ENCODE measurements around the gene PLXNA4. TPM values are rescaled to one million over a fixed set of nuclear protein-coding genes. Genes with fewer than 3 reads are reported as not detected.

The PLXNA4 gene
- total RNA-seq, 2 experiments from 2014 or later: 0.12 to 0.29 TPM

DNA sequence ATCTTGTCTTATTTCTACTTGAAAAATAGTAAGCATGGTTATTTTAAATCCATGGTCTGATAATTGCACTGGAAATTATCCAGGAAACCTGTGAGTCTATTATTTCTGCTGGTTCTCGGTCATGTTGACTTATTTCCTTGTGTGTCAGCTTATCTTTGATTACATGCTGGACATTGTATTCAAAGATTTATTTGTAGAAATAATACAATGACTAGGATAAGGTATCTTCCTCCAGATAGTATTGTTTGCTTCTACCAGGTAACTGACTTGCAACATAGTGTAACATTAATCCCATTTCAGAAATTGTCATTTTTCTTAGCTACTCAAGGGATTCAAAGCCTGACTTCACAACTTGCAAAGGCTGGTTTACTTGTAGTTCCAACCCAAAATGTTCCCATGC, 33.4 kb downstream of the PLXNA4 start:
- DNase-seq: no peak
- Mint-ChIP-seq H3K36me3 (no peaks in the 10 kb centered on the region), H3K9me3 (peaks cover 5% of the 10 kb centered on the region), H3K4me3 (no peak overlapping the region), H3K27me3 (no peaks in the 10 kb centered on the region), H3K4me1 (peaks cover 3% of the 10 kb centered on the region), H3K27ac (no peak overlapping the region)

- Mint-ChIP-seq H3K36me3 (no peaks in the 10 kb centered on the region), H3K4me3 (no peak overlapping the region), H3K27me3 (no peaks in the 10 kb centered on the region), H3K9me3 (peaks cover 5% of the 10 kb centered on the region), H3K27ac (no peak overlapping the region), H3K4me1 (peaks cover 4% of the 10 kb centered on the region)
- no peak for DNase-seq
Measured at GRCh38 chr7:132541656-132542055, 34.6 kb downstream of the PLXNA4 start.

DNA sequence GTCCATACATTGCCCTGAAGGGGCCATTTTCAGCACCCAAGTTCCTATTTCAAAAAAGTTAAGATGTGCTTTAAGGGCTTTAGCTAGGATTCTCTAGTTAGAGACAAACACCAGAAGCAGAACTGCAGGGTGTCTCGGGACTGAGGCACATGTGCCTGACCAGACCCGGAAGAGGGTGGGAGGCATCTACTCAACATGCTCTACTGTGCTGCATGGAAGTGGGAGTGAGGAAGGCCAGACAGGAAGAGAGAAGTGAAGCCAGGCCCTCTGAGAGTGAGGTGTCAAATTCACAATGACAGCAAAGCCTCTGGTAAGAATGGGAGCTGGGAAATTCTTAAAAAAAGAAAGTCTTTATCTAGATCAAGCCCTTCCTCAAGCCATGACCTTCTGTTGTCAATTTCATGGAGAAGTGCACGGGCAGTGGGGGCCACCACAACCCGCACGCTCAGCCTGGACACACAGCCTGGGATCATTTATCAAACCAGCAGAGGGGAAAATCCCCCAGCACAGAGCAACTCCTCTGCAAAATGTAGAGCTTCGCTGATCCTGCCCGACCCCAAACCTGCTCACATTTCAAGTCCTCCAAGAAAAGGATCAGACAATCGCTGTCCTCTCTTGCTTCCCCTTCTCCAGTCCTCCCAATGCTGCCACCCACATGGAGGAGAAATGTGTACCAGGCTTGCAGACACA, 38.7 kb downstream of the PLXNA4 start:
- Mint-ChIP-seq H3K4me3 (no peak overlapping the region), H3K9me3 (peaks cover under 1% of the 10 kb centered on the region), H3K27ac (no peak overlapping the region), H3K36me3 (no peaks in the 10 kb centered on the region), H3K4me1 (peaks cover 2% of the 10 kb centered on the region), H3K27me3 (no peaks in the 10 kb centered on the region)
- no peak for DNase-seq

DNA sequence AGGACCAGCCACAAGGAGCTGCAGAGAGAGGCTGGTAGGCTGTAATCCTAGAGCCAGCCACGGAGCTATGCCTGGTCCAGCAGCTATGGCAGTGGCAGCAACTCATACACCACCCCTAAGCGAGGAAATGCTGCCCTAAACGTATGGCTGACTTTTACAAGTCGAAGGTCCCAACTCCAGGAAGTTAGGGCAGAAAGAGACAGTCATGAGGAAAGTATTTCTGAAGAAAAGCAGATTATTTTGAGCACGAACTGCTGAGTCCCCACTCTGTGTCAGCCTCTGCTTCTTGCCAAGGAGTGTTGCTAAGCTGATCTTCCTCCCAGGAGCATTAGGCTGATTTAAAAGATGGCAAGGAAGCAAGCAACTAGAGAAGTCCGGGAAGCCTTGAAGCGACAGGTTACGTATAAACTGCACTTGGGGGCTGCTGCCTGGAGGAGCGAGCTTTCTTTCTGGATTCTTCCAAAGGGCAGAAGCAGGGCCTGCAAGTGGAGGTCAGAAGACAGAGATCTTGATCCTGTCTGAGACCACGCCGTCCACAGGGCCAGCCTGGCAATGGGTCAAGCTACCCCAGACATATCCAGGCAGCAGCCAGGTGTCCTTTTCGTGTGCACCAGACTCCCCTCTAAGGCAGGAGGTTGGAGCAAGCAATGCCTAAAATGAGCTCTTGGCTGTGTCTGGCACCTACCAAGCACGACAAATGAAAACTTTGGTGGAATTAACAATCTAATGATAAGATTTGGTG, 39.4 kb downstream of the PLXNA4 start:
- H3K27ac Mint-ChIP-seq: no peak overlapping the region
- DNase-seq: no peak
- H3K27me3 Mint-ChIP-seq: no peaks in the 10 kb centered on the region
- H3K4me3 Mint-ChIP-seq: no peak overlapping the region
- H3K4me1 Mint-ChIP-seq: peaks cover 2% of the 10 kb centered on the region
- H3K9me3 Mint-ChIP-seq: no peaks in the 10 kb centered on the region
- H3K36me3 Mint-ChIP-seq: no peaks in the 10 kb centered on the region

GRCh38 chr7:132533916-132534315, 42.4 kb downstream of the PLXNA4 start:
- H3K9me3 Mint-ChIP-seq: no peaks in the 10 kb centered on the region
- DNase-seq: no peak
- no peaks in the 10 kb centered on the region for H3K27me3 Mint-ChIP-seq

GRCh38 chr7:132532281-132532680, 44.0 kb downstream of the PLXNA4 start:
- Mint-ChIP-seq H3K36me3 (no peaks in the 10 kb centered on the region), H3K9me3 (no peaks in the 10 kb centered on the region), H3K27me3 (no peaks in the 10 kb centered on the region), H3K27ac (no peak overlapping the region), H3K4me3 (no peak overlapping the region), H3K4me1 (no peaks in the 10 kb centered on the region)
- no peak for DNase-seq

More at GRCh38 chr7:132533916-132534315, 42.4 kb downstream of the PLXNA4 start:
- Mint-ChIP-seq H3K27ac (no peak overlapping the region), H3K4me3 (no peak overlapping the region), H3K4me1 (peaks cover 2% of the 10 kb centered on the region), H3K36me3 (no peaks in the 10 kb centered on the region)

DNA sequence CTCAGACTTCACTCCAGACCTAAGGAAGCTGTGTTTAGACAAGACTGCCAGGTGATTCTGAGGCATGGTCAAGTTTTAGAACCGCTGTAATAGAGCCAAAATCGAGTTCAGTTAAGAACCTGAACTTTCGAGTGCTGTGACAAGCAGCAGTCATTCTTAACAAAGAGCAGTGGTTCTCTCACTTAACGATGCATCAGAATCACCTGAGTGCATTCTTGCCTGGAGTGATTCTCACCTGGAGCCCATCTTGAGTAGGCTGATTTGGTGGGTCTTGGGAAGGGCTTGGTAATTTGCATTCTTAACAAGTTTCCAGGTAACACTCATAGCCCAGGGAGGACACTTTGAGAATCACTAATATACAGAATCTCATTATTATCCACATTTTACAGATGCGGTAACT, 44.7 kb downstream of the PLXNA4 start:
- no peaks in the 10 kb centered on the region for H3K9me3 Mint-ChIP-seq
- DNase-seq: no peak
- H3K4me1 Mint-ChIP-seq: peaks cover 2% of the 10 kb centered on the region
- H3K27ac Mint-ChIP-seq: no peak overlapping the region
- H3K4me3 Mint-ChIP-seq: no peak overlapping the region
- no peaks in the 10 kb centered on the region for H3K27me3 Mint-ChIP-seq
- H3K36me3 Mint-ChIP-seq: no peaks in the 10 kb centered on the region

GRCh38 chr7:132528695-132529094, 47.6 kb downstream of the PLXNA4 start:
- no peaks in the 10 kb centered on the region for H3K9me3 Mint-ChIP-seq
- no peak overlapping the region for H3K4me3 Mint-ChIP-seq
- H3K4me1 Mint-ChIP-seq: peaks cover 9% of the 10 kb centered on the region
- H3K27ac Mint-ChIP-seq: no peak overlapping the region
- H3K36me3 Mint-ChIP-seq: no peaks in the 10 kb centered on the region
- no peak for DNase-seq
- no peaks in the 10 kb centered on the region for H3K27me3 Mint-ChIP-seq

DNA sequence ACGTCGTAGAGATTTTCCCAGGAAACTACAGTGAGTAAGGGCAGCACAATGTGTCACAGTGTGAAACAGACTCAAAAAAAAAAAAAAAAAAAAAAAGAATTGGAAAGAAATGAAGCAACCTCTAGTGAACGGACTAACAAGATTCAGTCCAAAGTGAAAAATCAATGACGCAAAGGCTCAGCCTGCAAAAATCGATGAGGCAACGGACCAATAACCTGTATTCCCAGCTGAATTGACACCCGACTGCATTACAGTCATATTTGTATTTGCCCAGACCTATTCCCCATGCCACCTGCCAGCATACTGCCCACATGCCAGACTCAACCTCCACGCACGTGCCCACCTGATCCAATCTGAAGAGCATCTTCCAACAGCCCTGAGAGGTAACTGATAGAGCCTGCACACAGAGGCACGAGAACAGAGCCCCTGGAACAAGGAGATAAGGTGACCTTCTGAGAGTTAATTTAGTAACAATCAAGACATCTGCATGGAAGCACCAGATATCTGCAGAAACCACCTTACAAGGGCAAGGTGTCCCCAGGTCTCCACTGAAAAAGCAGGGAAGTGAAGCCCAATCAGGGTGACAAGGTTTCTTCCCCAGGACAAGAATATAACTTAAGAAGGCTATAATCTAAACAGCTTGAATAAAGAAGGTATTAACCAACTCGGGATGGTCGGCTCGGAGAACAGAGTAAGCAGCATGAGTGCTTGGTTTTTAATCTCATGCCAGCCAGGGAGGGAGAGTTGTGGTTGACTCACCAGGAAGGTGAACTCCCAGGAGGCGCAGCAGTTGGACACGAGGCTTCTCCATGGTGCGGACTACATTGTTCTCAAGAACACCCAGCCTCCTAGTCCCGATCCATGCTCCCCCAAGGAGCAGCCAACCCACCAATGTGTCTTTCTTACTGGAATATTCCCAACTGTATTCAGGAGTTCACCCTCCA, 48.5 kb downstream of the PLXNA4 start:
- Mint-ChIP-seq H3K9me3 (no peaks in the 10 kb centered on the region), H3K4me3 (no peak overlapping the region), H3K4me1 (peaks cover 9% of the 10 kb centered on the region), H3K27me3 (no peaks in the 10 kb centered on the region), H3K36me3 (no peaks in the 10 kb centered on the region), H3K27ac (no peak overlapping the region)
- no peak for DNase-seq

DNA sequence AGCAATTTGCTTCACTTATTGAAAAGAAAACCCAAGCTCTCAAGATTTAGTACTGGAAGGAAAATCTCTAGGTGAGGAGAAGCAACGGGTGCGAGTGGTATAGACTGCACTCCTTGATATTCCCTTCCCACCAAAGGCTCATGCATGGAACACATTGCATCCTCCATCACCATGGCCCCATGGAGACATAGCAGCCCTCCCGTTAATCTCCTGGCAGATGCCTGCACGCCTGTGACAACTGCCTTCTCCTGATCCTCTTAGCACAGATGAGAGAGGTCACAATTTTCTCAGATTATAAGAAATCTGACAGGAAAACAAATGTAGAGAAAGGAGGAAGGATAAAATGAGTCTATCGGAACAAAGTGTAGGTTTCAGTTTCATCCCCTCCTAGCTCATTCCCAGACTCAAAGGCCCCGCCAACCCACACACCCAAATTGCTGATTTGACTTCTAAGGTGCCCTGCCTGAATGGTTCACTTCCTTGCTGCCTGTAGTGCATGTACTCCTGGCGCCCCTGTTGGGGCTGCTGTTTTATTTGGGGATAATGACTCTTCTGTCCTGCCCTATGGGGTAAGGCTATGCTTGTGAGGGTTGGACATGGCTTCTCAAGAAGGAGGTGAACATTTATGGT, 50.0 kb downstream of the PLXNA4 start:
- peaks cover 9% of the 10 kb centered on the region for H3K4me1 Mint-ChIP-seq
- H3K9me3 Mint-ChIP-seq: no peaks in the 10 kb centered on the region
- DNase-seq: no peak
- H3K4me3 Mint-ChIP-seq: no peak overlapping the region
- H3K27ac Mint-ChIP-seq: no peak overlapping the region
- H3K36me3 Mint-ChIP-seq: no peaks in the 10 kb centered on the region
- H3K27me3 Mint-ChIP-seq: no peaks in the 10 kb centered on the region

DNA sequence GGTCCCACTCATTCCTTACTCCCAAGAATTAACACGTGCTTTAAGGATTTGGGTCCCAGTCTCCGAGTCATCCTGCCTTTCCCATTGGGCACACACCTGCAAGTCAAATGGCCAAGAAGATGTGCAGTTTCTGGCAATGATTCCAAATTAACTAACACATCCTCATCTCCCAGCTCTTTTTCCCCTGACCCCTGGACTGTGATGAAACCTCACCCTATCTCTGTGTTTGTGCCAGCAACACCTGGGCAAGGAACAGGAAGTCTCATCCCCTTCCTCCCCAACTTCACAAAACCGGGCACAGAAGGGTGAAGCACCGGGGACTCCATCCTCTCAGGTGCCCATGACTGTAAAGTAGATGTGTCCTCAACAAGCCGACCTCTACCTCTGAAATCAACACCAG, 54.8 kb downstream of the PLXNA4 start:
- Mint-ChIP-seq H3K4me1 (peaks cover 6% of the 10 kb centered on the region), H3K4me3 (no peak overlapping the region), H3K27me3 (no peaks in the 10 kb centered on the region), H3K27ac (no peak overlapping the region), H3K9me3 (no peaks in the 10 kb centered on the region), H3K36me3 (no peaks in the 10 kb centered on the region)
- DNase-seq: no peak

DNA sequence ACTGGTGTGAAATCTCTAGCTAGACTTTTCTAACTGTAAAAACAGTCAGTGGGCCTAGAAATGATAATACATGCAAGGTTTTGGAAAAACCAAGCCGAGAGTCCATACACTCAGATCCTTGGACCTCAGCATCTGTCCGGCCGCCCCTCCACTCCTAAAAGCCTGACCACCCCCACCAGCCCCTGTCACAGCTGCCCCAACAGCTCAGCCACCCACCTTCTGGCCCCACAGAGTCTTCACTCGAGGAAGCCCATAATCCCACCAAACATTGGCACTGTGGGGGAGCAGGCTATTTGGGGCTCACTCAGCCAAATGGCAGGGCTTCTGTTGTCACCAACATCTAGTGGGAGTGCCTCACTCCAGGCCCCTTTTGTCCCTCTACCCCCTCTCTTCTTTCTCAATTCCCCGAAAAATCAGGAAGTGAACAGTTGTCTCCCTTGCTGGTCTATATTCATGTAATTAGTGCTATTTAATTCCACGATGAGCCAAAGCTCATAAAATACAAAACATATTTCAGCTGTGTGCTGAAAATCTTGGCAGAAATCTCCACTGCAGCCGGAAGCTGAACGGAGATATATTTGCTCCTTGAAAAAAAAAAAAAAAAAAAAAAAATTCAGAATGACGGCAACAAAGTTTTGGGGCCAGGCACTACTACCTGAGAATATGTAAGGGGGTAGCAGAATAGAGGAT, 55.5 kb downstream of the PLXNA4 start:
- DNase-seq: no peak
- Mint-ChIP-seq H3K4me1 (no peaks in the 10 kb centered on the region), H3K27ac (no peak overlapping the region), H3K36me3 (no peaks in the 10 kb centered on the region), H3K27me3 (no peaks in the 10 kb centered on the region), H3K9me3 (no peaks in the 10 kb centered on the region), H3K4me3 (no peak overlapping the region)

- Mint-ChIP-seq H3K27ac (no peak overlapping the region), H3K9me3 (no peaks in the 10 kb centered on the region), H3K4me1 (no peaks in the 10 kb centered on the region), H3K4me3 (no peak overlapping the region), H3K27me3 (no peaks in the 10 kb centered on the region), H3K36me3 (no peaks in the 10 kb centered on the region)
- DNase-seq: no peak
Measured at GRCh38 chr7:132519936-132520335, 56.3 kb downstream of the PLXNA4 start.

- DNase-seq: no peak
- Mint-ChIP-seq H3K36me3 (no peaks in the 10 kb centered on the region), H3K27ac (no peak overlapping the region), H3K4me1 (no peaks in the 10 kb centered on the region), H3K4me3 (no peak overlapping the region), H3K9me3 (no peaks in the 10 kb centered on the region), H3K27me3 (peaks cover 3% of the 10 kb centered on the region)
Measured at GRCh38 chr7:132518839-132519173, 57.5 kb downstream of the PLXNA4 start.
